DOHH2 (cell line): ENCODE measurements around the gene SPDYE6.

Source experiments
- H3F3A ChIP-seq: fragments of 200-600 bp; sonication (generic), shearing (Covaris generic); 2 replicates; pipeline ENCODE4 v1.6.0; 2016; ENCODE audit warnings: antibody characterized with exemption, mild to moderate bottlenecking; ENCODE audit not compliant: control insufficient read depth, insufficient read depth
- H3K27ac ChIP-seq: fragments of 200-600 bp; sonication (generic); 2 replicates; pipeline ENCODE4 v1.5.1; 2014; ENCODE audit warnings: low read depth, mild to moderate bottlenecking, low read length, moderate library complexity
- H3K27me3 ChIP-seq: fragments of 200-600 bp; sonication (generic); 2 replicates; pipeline ENCODE4 v1.6.1; 2014; ENCODE audit warnings: mild to moderate bottlenecking, low read length, mixed read lengths; ENCODE audit not compliant: control insufficient read depth
- H3K36me3 ChIP-seq: fragments of 200-600 bp; sonication (generic); 2 replicates; pipeline ENCODE4 v1.6.1; 2014; ENCODE audit warnings: mild to moderate bottlenecking, low read length, moderate library complexity, mixed read lengths; ENCODE audit not compliant: control insufficient read depth
- H3K4me1 ChIP-seq: fragments of 200-600 bp; sonication (generic); 2 replicates; pipeline ENCODE4 v1.6.1; 2014; ENCODE audit warnings: mild to moderate bottlenecking, low read length, mixed read lengths; ENCODE audit not compliant: control insufficient read depth
- H3K4me2 ChIP-seq: fragments of 200-600 bp; sonication (generic); 2 replicates; pipeline ENCODE4 v1.6.0; 2014; ENCODE audit warnings: mild to moderate bottlenecking, low read length, moderate library complexity
- H3K4me3 ChIP-seq: fragments of 200-600 bp; sonication (generic); 2 replicates; pipeline ENCODE4 v1.5.1; 2014; ENCODE audit warnings: mild to moderate bottlenecking, low read length, mixed read lengths
- H3K79me2 ChIP-seq: fragments of 200-600 bp; sonication (generic); 2 replicates; pipeline ENCODE4 v1.6.1; 2014; ENCODE audit warnings: mild to moderate bottlenecking, low read length, mixed read lengths; ENCODE audit not compliant: control insufficient read depth
- H3K9me2 ChIP-seq: fragments of 200-600 bp; sonication (generic); replicated peaks from 2 replicates; pipeline ENCODE4 v1.6.1; 2014; ENCODE audit warnings: mild to moderate bottlenecking, low read length, mixed read lengths; ENCODE audit not compliant: control insufficient read depth
- H3K9me3 ChIP-seq: fragments of 200-600 bp; sonication (generic); 2 replicates; pipeline ENCODE4 v1.6.1; 2014; ENCODE audit warnings: antibody characterized with exemption, low read length, mixed read lengths; ENCODE audit not compliant: control insufficient read depth, insufficient read depth
- H4K20me1 ChIP-seq: fragments of 200-600 bp; sonication (generic); 2 replicates; pipeline ENCODE4 v1.6.0; 2014; ENCODE audit warnings: low read depth, mild to moderate bottlenecking, antibody characterized with exemption, low read length, moderate library complexity; ENCODE audit not compliant: control insufficient read depth, insufficient read depth
- EZH2phosphoT487 ChIP-seq: fragments of 200-600 bp; sonication (generic); IDR thresholded peaks from 2 replicates; pipeline ENCODE4 v1.6.1; 2017; ENCODE audit warnings: borderline replicate concordance, mild to moderate bottlenecking, antibody characterized with exemption, low read length, moderate library complexity, mixed read lengths
- TF ChIP-seq, protein P1 (sequence below): fragments of 200-600 bp; sonication (generic); IDR thresholded peaks from one replicate; pipeline ENCODE4 v1.5.1; 2014; ENCODE audit warnings: antibody characterized with exemption, mild to moderate bottlenecking, low read depth, low read length; ENCODE audit not compliant: poor library complexity, severe bottlenecking

Gene SPDYE6

DNA sequence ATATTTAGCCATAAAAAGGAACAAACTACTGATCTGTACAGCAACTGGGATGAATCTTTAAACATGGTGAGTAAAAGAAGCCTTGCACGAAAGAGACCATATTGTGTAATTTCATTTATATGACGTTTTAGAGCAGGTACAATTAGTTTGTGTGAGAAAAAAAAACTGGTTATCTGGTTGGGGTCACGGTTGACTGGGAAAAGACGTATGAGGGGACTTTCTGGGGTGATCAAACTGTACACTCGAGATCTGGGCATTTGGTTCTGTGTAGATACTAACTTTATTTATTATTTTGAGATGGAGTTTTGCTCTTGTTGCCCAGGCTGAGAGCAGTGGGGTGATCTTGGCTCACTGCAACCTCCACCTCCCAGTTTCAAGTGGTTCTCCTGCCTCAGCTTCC is 44.1 kb upstream of the SPDYE6 start:
- TF ChIP-seq, protein P1, sequence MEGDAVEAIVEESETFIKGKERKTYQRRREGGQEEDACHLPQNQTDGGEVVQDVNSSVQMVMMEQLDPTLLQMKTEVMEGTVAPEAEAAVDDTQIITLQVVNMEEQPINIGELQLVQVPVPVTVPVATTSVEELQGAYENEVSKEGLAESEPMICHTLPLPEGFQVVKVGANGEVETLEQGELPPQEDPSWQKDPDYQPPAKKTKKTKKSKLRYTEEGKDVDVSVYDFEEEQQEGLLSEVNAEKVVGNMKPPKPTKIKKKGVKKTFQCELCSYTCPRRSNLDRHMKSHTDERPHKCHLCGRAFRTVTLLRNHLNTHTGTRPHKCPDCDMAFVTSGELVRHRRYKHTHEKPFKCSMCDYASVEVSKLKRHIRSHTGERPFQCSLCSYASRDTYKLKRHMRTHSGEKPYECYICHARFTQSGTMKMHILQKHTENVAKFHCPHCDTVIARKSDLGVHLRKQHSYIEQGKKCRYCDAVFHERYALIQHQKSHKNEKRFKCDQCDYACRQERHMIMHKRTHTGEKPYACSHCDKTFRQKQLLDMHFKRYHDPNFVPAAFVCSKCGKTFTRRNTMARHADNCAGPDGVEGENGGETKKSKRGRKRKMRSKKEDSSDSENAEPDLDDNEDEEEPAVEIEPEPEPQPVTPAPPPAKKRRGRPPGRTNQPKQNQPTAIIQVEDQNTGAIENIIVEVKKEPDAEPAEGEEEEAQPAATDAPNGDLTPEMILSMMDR = no peak
- peaks cover 55% of the 10 kb centered on the region for H3K79me2 ChIP-seq
- no peaks in the 10 kb centered on the region for H3K9me2 ChIP-seq
- no peaks in the 10 kb centered on the region for H4K20me1 ChIP-seq
- H3K36me3 ChIP-seq = peaks cover 87% of the 10 kb centered on the region
- H3K4me2 ChIP-seq = peak overlapping the region; percentile 1
- H3K4me1 ChIP-seq = peaks cover 87% of the 10 kb centered on the region
- no peaks in the 10 kb centered on the region for H3K27me3 ChIP-seq
- H3F3A ChIP-seq = peaks cover 50% of the 10 kb centered on the region
- H3K9me3 ChIP-seq = no peaks in the 10 kb centered on the region
- H3K27ac ChIP-seq = peak overlapping the region; percentile 86
- H3K4me3 ChIP-seq = no peak overlapping the region

DNA sequence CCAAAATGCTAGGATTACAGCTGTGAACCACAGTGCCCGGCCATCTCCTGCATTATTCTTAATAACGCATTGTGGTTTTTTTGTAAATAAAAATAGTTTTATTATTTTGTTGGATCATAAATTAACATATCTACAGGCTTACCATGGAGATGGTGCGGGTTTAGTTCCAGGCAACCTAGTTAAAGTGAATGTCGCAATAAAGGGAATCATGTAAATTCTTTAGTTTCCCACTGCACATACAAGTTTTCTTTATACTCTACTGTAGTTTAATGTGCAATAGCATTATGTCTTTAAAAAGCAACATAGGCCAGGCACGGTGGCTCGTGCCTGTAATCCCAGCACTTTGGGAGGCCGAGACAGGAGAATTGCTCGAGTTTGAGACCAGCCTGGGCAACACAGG is 42.3 kb upstream of the SPDYE6 start:
- H3K36me3 ChIP-seq = peaks cover 75% of the 10 kb centered on the region
- peaks cover 42% of the 10 kb centered on the region for H3K79me2 ChIP-seq
- H3K4me3 ChIP-seq = no peak overlapping the region
- H3K4me1 ChIP-seq = peaks cover 81% of the 10 kb centered on the region
- peaks cover 57% of the 10 kb centered on the region for H3F3A ChIP-seq
- no peaks in the 10 kb centered on the region for H3K27me3 ChIP-seq
- no peaks in the 10 kb centered on the region for H3K9me2 ChIP-seq
- no peaks in the 10 kb centered on the region for H3K9me3 ChIP-seq
- H4K20me1 ChIP-seq = no peaks in the 10 kb centered on the region
- no peak overlapping the region for H3K27ac ChIP-seq
- TF ChIP-seq, protein P1 = no peak
- no peak for TF ChIP-seq EZH2phosphoT487
- H3K4me2 ChIP-seq = no peak overlapping the region

DNA sequence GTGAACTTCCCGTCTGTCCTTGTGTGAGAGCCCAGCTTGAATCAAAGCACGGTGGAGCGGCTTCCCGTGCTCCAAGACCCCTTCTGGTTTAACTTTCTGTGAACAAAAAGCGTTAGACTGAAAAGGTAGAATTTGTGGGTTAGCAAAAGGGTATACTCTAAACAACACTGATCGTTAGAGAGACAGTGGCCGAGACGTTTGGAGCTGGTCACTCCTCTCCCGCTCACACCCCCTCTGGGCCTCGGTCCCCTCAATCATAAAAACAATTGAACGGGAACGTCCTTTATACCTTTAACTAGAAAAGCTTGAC is 40.4 kb upstream of the SPDYE6 start:
- peak overlapping the region; percentile 83 for H3K4me3 ChIP-seq
- H3K27ac ChIP-seq = peak overlapping the region; percentile 51
- no peaks in the 10 kb centered on the region for H3K9me3 ChIP-seq
- no peaks in the 10 kb centered on the region for H4K20me1 ChIP-seq
- H3K27me3 ChIP-seq = no peaks in the 10 kb centered on the region
- peaks cover 76% of the 10 kb centered on the region for H3K36me3 ChIP-seq
- peaks cover 50% of the 10 kb centered on the region for H3F3A ChIP-seq
- H3K4me1 ChIP-seq = peaks cover 69% of the 10 kb centered on the region
- peak overlapping the region; percentile 99 for H3K4me2 ChIP-seq
- TF ChIP-seq, protein P1 = no peak
- TF ChIP-seq EZH2phosphoT487 = no peak
- H3K9me2 ChIP-seq = no peaks in the 10 kb centered on the region
- peaks cover 43% of the 10 kb centered on the region for H3K79me2 ChIP-seq
